GM19395 (cell line): ENCODE data around the gene LMCD1.

Experiments used
- ATAC-seq: cut with Tn5 transposase; IDR thresholded peaks from one replicate; pipeline ENCODE4 v1.9.1; 2021; ENCODE audit warnings: mild to moderate bottlenecking, moderate library complexity; ENCODE audit not compliant: unreplicated experiment

LMCD1 gene

GRCh38 chr3:8503871-8504610 lies 2.4 kb downstream of the LMCD1 start:
- ATAC-seq, result no peak

- no peak for ATAC-seq
Observed at GRCh38 chr3:8504611-8504973, 3.0 kb downstream of the LMCD1 start.

DNA sequence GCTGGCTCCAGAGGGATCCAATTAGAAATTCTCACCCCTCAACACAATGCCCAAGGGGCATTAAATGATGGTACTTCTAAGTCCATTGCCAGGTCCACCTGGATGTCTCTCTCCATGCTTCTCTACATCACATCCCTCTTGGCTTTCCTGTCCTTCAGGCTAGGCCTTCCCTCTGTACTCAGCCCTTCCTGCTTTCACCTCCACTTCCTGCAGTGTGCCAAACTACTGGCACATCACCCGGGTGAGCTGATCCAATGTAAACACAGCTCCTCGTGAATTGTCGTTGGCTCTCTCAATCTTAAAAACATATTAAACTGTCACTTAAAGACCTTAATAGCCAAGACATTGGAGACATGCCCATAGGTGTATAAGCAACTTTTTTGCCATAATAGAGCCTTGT lies 4.0 kb downstream of the LMCD1 start:
- no peak for ATAC-seq

GRCh38 chr3:8506571-8507061 lies 5.0 kb downstream of the LMCD1 start:
- no peak for ATAC-seq

DNA sequence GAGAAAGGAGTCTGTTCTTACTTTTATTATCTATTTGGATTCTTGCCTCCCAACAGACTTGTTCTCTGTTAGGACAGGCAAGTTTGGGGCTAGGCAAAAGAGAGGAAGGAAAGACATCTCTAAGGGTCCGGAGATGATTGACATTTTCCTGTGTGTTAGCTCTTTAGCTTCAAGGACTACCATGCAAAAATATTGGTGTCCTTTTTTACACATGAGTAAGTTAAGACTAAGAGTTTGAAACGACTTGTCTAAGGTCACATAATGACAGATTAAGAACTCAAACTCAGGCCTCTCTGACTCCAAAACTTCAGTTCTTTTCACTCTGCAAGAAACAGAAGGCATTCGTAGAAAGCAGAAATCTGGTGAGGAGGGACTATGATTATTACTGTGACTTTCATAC lies 5.9 kb downstream of the LMCD1 start:
- peak; percentile 40 for ATAC-seq

DNA sequence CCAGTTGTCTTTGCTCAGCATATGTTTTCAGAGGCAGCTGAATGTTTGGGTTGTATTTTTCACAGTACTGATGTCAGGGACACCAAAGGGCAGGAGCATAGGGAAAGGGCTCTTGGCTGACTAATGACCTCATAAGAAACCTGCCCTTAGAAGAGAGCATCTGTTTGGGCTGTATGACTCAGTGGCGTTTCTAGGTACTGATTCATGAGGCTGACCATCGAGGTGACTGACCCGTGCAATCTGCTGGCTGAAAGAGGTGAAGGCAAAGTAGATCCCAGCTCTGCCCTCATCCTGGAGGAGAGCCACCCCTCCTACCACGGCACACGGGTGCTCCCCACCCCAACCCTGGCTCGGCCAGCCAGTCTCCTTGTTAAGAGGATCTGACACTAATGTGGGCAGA lies 8.3 kb downstream of the LMCD1 start:
- no peak for ATAC-seq

DNA sequence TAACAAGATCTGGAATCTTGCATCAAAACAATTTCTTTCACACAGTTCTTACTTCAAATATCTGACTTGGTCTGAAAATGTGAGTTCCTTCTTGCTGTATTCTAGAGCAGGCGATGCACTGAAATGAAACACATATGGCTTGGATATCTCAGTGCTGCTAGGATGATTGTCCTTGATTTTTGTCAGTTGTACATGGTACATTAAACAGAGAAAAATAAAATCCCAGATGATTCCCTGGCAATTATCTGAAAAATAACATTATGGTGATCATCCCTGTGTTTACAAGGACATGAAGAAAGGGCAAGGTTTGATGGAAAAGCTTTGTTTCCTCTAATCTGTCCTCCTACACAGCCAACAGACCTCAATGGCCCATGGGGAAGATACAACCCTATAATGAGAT lies 10.6 kb downstream of the LMCD1 start:
- no peak for ATAC-seq

DNA sequence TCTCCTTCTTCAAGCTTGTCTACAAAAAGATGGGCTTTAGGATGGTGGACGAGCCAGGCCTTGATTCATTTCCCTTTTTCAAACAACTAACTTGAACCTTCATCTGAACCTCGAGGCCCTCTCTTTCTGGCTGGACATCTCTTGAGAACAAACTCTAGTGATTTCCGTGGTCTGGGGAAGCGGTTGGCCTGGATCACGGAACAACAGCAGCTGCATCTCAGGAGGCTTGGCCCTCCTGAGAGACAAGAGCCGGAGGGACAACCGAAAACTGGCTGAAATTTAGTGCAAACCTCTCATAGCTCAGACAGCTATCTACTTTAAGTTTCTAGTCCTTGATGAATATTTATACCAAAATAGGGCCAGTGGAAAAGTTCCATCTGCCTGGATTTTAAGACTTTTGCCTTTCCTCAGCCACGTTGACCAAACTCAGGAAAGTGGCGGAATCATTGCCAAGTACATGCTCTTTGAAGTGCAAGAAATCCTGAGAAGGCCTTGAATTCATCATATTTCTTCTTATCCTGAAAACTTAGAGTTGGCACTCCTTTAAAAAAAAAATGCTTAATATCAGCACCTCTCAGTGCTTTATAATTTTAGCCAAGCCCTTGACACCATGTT lies 14.5 kb downstream of the LMCD1 start:
- no peak for ATAC-seq

GRCh38 chr3:8516783-8517182 lies 15.2 kb downstream of the LMCD1 start:
- no peak for ATAC-seq

- ATAC-seq, result no peak
Observed at GRCh38 chr3:8517487-8517886, 15.9 kb downstream of the LMCD1 start.

- ATAC-seq, result no peak
Observed at GRCh38 chr3:8518138-8518537, 16.5 kb downstream of the LMCD1 start.

DNA sequence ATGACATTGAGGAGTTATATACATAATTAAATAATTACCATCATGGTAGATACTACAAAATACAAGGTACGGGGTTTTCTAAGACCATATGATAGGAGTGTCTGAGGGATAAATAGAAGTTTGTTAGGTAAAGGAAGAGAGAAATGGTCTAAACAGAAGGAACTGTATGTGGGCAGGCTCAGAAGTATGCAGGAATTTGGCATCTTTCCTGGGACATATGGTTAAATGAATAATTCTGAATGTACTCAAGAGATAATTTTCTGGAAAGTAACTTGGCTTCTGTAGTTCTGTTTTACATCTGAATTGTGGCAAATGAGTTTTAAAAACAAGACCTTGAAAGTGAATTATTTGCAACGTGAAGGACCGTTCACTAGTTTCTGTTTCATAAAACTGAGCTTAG lies 17.5 kb downstream of the LMCD1 start:
- ATAC-seq, result no peak

- no peak for ATAC-seq
Observed at GRCh38 chr3:8519774-8520448, 18.3 kb downstream of the LMCD1 start.

GRCh38 chr3:8520816-8521403 lies 19.3 kb downstream of the LMCD1 start:
- ATAC-seq, result no peak

DNA sequence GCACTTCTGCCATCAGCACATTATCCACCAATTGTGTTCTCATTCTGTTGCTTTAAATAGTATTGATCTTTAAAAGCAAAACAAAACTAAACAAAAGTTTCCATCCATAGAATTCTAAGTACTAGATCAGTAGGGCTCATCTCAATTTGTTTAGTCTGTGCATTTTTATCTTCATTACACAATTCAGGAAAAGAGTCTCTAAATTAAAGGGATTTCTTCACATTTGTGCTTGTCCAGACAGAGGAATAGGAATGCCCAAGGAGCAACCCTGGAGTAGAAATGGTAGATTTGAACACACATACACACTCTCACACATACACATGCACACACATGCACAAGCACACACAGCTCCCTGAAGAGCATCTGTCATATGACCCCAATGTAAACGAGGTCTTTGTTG lies 21.4 kb downstream of the LMCD1 start:
- ATAC-seq, result no peak

- ATAC-seq, result no peak
Observed at GRCh38 chr3:8524249-8524648, 22.6 kb downstream of the LMCD1 start.

DNA sequence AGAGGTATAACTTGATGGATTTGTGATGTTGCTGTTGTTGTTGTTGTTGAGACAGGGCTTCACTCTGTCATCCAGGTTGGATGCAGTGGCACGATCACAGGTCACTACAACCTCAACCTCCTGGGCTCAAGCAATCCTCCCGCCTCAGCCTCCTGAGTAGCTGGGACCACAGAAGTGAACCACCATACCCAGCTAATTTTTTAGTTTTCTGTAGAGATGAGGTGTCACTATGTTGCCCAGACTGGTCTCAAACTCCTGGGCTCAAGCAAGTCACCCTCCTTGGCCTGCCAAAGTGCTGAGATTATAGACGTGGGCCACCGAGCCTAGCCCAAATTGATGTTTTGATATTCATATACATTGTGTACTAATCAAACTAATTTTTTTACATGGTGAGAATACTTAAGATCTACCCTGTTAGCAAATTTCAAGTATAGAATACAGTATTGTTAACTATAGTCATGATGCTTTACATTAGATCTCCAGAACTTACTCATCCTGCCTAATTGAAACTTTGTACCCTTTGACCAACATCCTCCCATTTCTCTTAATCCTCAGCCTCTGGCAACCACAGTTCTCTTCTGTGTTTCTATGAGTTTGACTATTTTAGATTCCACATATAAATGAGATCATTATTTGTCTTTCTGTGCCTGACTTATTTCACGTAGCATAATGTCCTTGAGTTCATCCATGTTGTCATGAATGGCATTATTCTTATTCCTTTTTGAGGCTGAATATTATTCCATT lies 23.2 kb downstream of the LMCD1 start:
- ATAC-seq, result no peak

DNA sequence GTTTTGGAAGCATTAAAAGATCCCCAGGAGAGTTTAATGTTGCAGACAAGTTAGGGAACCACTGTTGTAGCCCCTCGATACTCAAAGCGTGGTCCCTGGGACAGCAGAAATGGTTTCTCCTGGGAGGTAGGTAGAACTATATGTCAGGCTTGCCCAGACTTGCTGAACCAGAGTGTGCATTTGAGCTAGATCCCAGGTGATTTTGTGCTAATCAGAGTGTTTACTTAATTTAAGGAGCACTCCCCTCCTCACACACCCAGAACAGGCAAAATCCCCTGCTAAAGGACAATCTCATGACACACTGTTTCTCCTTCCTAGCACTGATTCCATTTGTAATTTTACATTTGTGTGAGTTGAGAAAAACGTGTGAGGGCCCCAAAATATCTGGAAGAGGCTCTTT lies 24.3 kb downstream of the LMCD1 start:
- no peak for ATAC-seq

- no peak for ATAC-seq
Observed at GRCh38 chr3:8529181-8529637, 27.6 kb downstream of the LMCD1 start.

- no peak for ATAC-seq
Observed at GRCh38 chr3:8529738-8530525, 28.3 kb downstream of the LMCD1 start.
